ENCODE data around the gene ANKRD27.
"Not testable (repeated sequence)": the region's sequence is repeated elsewhere in the genome, so short reads cannot be mapped to it uniquely, and the experiment has no call there.

Gene ANKRD27

DNA sequence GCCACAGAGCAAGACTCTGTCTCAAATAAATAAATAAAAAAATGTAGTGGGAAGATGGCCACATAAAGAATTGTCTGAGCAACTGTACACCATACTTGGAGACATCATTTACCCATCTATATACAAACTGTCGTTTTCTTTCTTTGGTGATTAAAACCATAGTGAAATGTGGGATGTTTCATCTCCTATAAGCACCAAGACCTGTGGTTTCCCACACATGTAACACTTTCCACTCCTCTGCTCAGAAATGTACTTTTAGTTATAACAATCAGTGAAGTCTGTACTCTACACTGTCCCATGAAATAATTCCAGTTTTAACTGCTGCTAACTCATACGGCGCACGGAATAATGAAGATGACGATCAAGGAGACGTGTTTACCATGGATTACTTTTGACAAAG lies 75.7 kb downstream of the ANKRD27 start:
- no peak for DNase-seq (ENCODE audit: low read depth)

GRCh38 chr19:32598022-32598421 lies 77.0 kb downstream of the ANKRD27 start:
- no peak for DNase-seq (ENCODE audit: low read depth)

DNA sequence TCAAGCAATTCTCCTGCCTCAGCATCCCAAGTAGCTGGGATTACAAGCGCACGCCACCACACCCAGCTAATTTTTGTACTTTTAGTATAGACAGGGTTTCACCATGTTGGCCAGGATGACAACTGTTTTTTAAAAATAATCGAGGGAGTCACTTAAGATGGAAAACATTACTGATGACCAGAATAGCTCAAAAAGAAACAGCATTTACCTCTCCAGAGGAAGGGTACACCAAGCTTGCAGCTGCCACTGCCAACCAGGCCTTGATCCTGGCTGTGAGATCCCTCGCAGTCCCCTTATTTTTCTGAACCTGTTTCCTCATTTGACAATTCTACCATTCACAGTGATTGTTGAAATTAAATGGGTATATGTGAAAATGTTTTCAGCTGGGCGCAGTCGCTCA lies 79.5 kb downstream of the ANKRD27 start:
- no peak for DNase-seq (ENCODE audit: low read depth)

DNA sequence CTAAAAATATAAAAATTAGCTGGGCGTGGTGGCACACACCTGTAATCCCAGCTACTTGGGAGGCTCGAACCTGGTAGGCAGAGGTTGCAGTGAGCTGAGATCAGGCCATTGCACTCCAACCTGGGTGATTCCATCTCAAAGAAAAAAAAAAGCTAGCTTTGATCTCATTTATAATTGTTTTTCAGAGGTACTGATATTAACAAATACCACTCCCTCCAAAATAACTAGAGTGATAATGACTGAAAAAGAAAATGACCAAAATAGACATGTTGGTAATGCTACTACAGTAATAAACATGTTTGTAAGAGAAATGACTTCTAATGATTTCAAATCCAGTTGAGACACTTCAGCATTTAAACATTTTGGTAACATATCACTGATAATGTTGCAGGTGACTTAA lies 81.0 kb downstream of the ANKRD27 start:
- no peak for DNase-seq (ENCODE audit: low read depth)

GRCh38 chr19:32587747-32588504 lies 87.1 kb downstream of the ANKRD27 start:
- not testable (repeated sequence) for DNase-seq (ENCODE audit: low read depth)

- no peak for DNase-seq (ENCODE audit: low read depth)
Measured at GRCh38 chr19:32581705-32582179, 93.2 kb downstream of the ANKRD27 start.

DNA sequence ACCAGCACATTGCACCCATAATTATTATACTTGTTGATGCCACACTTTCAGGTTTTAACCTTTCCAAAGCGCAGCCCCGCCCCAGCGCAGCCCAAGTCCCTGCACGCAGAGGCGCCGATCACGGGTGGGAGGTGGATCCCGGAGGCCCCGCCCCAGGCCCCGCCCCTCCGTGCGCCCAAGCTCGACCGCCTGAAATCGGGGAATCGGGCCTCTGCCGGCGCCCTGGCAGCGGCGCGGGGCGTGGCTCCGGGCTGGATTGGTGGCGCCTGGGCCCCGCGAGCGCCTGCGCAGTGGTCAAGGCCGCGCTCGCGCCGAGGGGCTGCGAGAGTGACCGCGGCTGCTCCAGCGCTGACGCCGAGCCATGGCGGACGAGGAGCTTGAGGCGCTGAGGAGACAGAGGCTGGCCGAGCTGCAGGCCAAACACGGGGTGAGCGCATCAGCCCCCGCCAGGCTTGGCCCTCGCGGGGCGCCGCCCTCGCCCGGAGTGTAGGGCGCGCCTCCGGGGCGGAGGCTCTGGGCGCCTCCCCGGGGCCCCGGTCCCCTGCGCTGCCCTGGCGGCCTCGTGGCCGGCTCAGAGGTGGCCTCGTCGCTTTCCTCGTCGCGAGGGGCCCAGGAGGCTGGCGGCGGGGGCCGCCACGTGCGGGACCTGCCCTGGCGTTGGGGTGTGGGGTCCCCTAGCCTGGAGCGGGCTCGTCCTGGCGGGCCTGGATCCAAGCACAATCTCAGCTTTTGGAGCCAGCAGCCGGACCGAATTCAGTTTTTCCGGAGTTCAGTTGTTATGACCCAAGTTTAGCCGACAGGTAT lies 93.9 kb downstream of the ANKRD27 start, which contains the start of gene PDCD5:
PDCD5 (plus strand) TSS at position 290 of the 804 bp plus-strand sequence; CDS start at position 362, 72 bp downstream.
- peak; percentile 96 for DNase-seq (ENCODE audit: low read depth)

DNA sequence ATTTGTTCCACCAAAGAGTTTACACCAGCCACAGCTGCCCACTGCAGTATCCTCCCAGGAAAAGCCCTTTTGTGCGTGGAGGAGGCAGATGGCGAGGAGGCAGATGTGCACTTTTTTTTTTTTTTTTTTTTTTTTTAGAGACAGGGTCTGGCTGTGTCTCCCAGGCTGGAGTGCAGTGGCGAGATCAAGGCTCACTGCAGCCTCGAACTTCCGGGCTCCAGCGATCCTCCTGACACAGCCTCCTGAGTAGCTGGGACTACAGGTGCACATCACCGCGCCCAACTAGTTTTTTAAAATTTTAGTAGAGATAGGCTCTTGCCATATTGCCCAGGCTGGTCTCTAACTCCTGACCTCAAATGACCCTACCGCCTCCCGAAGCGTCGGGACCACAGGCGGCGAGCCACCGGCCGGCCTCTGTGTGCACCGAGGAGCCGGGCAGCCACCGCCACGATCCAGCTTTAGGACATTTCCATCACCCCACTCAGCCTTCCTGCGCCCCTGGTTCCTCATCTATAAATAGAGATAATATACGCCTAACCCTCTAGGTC lies 94.6 kb downstream of the ANKRD27 start:
- no peak for DNase-seq (ENCODE audit: low read depth)

DNA sequence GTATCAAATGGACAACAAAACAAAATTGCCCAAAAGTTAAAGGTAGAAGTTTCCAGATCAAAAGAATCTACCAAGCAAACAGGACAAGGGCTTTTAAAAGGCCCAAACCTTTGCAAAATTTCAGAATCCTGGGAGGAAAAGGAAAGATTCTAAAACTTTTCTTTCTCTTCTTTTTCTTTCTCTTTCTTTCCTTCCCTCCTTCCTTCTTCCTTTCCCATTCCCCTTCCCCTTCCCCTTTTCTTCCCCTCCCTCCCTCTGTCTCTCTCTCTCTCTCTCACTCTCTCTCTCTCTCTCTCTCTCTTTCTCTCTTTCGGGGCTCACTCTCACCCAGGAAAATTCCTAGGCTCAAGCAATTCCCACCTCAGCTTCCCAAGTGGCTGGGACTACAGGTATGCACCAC lies 98.2 kb downstream of the ANKRD27 start:
- DNase-seq (ENCODE audit: low read depth) = no peak

DNA sequence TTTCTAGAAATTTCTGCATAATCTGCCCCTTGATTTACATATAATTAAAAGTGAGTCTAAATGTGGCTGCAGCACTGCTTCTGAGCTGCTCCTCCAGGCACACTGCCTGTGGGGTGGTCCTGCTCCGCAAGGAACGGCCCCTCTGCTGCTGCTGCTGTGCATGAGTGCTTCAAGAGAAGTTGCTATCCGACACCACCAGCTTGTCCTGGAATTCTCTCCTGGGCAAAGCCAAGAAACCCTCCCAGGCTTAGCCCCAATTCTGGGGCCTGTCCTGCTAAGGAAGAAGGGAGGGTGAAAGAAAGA lies 101.5 kb downstream of the ANKRD27 start:
- no peak for DNase-seq (ENCODE audit: low read depth)

GRCh38 chr19:32572700-32573491 lies 102.1 kb downstream of the ANKRD27 start:
- DNase-seq (ENCODE audit: low read depth) = not testable (repeated sequence)

DNA sequence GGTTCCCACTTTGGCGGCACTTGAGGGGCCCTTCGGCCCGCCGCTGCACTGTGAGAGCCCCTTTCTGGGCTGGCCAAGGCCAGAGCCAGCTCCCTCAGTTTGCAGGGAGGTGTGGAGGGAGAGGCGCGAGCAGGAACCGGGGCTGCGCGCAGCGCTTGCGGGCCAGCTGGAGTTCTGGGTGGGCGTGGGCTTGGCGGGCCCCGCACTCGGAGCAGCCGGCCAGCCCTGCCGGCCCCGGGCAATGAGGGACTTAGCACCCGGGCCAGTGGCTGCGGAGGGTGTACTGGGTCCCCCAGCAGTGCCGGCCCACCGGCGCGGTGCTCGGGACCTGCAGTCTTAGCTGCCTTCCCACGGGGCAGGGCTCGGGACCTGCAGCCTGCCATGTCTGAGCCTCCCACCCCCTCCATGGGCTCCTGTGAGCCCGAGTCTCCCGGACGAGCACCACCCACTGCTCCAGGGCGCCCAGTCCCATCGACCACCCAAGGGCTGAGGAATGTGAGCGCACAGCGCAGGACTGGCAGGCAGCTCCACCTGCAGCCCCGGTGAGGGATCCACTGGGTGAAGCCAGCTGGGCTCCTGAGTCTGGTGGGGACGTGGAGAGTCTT lies 103.4 kb downstream of the ANKRD27 start:
- DNase-seq (ENCODE audit: low read depth) = not testable (repeated sequence)

- no peak for DNase-seq (ENCODE audit: low read depth)
Measured at GRCh38 chr19:32570081-32570785, 104.7 kb downstream of the ANKRD27 start.

DNA sequence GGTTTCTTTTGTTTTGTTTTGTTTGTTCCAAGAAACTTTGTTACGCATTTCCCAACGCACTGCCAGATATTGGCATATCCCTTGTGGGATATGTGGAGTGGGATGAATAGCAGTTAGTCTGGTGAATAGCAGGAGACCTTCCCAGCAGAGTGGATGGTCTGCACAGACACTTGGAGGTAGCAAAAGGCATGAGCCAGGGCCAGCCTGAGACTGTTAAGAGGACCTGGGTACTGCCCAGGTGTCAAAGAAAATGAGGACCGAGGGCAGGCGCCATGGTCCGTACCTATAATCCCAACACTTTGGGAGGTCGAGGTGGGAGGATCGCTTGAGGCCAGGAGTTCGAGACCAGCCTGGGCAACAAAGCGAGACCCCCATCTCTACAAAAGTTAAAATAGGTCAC lies 107.5 kb downstream of the ANKRD27 start:
- no peak for DNase-seq (ENCODE audit: low read depth)

DNA sequence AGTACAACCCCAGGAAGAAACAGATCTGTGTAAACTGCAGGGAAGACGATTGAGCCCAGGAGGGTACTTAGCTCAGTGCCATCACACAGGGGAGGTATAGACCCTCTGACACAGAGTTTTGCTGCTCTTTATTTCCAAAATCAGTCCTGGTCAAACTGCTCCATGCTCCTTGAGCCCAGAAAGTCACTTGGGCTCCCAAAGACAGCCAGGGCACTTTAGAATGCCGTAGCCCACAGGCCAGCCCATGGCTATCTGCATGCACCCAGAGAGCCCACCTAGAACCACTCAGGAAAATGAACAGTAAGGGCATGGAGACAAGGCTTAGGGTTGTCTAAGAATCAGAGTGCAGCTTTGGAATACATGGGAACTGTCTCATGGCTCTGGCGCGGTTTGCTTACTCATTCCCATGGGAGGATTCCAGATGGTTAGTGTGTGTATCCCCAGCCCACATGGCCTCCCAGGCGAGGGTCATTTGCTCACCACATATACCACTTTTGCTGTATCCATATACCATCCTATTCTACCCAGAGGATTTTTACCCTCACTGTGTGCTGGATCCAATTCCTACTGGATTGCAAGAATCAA lies 108.6 kb downstream of the ANKRD27 start:
- no peak for DNase-seq (ENCODE audit: low read depth)

DNA sequence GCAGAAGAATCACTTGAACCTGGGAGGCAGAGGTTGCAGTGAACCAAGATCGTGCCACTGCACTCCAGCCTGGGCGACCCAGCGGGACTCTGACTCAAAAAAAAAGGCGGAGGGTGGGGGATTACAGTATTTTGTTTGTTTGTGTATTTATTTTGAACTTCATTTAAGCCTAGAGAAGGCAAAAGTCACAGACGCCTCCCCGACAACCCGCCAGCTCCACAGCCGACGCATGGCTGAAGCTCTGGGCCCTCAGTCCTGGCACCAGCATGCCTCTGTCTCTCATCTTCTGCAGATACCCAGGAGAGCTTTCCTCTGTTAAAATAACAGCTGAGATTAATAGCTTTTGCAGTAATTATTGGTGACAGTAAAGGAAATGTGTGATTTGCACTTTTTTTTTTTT lies 111.2 kb downstream of the ANKRD27 start:
- DNase-seq (ENCODE audit: low read depth) = no peak

GRCh38 chr19:32558607-32559228 lies 116.3 kb downstream of the ANKRD27 start:
- DNase-seq (ENCODE audit: low read depth) = no peak

- no peak for DNase-seq (ENCODE audit: low read depth)
Measured at GRCh38 chr19:32555786-32556185, 119.2 kb downstream of the ANKRD27 start.

DNA sequence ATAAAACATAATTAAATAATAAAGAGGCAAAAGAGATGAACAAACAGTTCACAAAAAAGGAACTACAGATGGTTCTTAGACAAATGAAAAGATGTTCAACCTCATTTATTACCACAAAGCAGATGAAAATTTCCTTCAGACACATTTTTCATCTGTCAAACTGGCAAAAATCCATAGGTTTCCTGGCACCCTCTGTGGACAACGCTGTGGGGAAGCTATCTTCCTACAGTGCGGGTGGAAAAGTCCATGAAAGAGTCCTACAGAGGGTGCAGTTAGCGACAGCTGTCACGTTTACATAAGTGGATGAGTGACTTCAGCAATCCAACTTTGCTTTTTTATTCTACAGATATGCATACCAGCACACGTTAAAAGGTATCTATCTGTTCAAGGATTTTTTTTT lies 124.3 kb downstream of the ANKRD27 start:
- DNase-seq (ENCODE audit: low read depth) = no peak
